Left renal cortex interstitium (tissue), 4 donors: ENCODE results near the gene RAMP3. TPM values are rescaled to one million over a fixed set of nuclear protein-coding genes. Genes with fewer than 3 reads are reported as not detected.
A peak's percentile ranks its signal among the peaks of the same experiment; 100 is the strongest.
"Not testable (repeated sequence)": the region's sequence is repeated elsewhere in the genome, so short reads cannot be mapped to it uniquely, and the experiment has no call there.

Experiments
- DNase-seq, 4 donors: peaks; one replicate each; pipeline ENCODE4 v3.0.0-alpha.2; 2013; ENCODE audit warnings: low read depth in 4 of 4, low spot score in 2 of 4, missing footprints in 1 of 4
- polyA plus RNA-seq, 4 donors: library from polyadenylated mRNA; unstranded; fragments of 120-200 nt; gene quantifications; one replicate each; pipeline ENCODE4 v1.2.1, GENCODE V29; 2013; ENCODE audit not compliant: insufficient read length in 4 of 4

The RAMP3 gene
- polyA plus RNA-seq, 4 donors: 10.0 to 16.0 (median 13.8) TPM

GRCh38 chr7:45130910-45131309 is 26.7 kb upstream of the RAMP3 start:
- DNase-seq: no peak

- no peak for DNase-seq
These were observed 25.7 kb upstream of the RAMP3 start for GRCh38 chr7:45131891-45132290.

- no peak for DNase-seq
These were observed 24.8 kb upstream of the RAMP3 start for GRCh38 chr7:45132708-45133320.

- no peak for DNase-seq
These were observed 24.2 kb upstream of the RAMP3 start for GRCh38 chr7:45133352-45133751.

- DNase-seq: no peak
These were observed 23.7 kb upstream of the RAMP3 start for GRCh38 chr7:45133877-45134276.

- peak; percentile 39 to 76 (median 43) for DNase-seq
These were observed 21.2 kb upstream of the RAMP3 start for GRCh38 chr7:45136106-45137060.

DNA sequence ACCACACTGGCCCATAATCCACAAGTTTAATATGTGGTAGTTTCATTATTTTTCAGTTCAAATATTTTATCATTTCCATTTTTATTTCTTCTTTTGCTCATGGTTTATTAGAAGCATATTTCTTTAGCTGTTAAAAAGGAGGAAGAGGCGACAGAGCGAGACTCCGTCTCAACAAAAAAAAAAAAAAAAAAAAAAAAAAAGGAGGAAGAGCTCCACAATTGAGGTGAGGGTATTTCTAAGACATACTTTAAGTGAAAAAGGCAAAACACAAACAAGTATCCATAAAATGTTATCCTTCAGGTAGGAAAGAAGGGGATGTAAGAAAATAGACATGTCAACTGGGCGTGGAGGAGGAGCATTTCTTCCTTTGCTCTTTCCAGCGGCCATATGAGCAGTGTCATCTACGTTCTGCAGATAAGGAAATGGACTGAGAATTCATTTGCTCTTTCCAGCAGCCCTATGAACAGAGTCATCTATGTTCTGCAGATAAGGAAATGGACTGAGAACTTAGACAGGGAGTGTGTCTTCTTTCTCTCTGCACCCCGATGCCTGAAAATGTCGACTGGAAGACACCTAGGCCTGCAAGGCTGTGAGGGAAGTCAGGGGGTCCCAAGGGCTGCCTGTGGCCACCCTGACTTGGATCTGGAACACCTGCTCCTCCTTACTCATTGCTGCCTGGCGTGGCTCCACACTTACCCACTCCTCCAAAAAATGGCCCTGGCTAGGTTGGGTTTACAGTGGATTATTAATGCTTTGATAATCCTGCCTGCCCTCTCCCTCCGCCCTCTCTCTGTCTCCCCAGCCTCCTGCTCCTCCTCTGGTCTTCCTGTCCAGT is 18.9 kb upstream of the RAMP3 start:
- DNase-seq: no peak

DNA sequence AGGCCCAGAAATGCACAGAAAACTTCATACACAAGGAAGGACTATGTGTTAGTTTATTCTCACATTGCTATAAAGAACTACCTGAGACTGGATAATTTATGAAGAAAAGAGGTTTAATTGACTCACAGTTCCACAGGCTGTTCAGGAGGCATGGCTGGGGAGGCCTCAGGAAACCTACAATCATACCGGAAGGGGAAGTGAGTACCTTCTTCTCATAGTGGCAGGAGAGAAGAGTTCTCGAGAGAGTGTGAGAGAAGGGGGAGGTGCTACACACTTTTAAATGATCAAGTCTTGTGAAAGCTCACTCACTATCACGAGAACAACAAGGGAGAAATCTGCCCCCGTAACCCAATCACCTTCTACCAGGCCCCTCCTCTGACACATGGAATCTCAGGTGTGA is 16.8 kb upstream of the RAMP3 start:
- no peak for DNase-seq

DNA sequence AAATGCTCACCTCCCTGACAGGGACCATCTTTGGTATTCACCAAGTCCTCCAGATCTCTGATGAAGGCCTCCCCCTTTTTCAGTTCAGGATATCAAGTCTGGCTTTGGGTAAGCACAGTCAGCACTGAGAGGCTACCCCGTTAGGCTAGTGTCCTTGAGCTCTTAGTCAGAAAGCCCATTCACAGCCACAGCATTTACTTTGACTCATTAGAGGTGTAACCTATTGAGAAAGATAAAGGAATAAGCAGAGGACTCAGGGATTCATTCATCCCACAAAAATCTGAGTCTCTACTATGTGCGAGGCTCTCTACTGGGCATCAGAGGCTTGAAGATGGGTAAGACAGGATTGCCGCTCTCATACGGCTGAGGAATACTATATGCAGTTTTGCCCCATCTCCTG is 14.0 kb upstream of the RAMP3 start:
- DNase-seq: no peak

DNA sequence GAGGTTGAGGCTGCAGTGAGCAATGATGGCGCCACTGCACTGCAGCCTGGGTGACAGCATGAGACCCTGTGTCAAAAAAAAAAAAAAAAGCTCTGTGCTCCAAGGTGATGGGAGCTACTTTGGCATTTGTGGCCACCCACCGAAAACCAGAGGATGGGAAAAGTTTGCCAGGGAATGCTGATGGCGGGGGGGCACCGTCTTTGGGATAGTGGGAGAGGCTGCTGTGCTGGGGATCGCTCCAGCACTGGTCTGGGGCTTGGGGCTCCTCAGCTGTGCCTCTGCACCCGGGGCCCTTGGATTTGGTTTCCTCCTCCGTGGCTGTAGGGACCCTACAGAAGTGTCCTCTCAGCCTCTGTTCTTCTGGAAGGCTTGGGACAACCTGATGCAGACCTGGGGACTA is 11.7 kb upstream of the RAMP3 start:
- DNase-seq: no peak

DNA sequence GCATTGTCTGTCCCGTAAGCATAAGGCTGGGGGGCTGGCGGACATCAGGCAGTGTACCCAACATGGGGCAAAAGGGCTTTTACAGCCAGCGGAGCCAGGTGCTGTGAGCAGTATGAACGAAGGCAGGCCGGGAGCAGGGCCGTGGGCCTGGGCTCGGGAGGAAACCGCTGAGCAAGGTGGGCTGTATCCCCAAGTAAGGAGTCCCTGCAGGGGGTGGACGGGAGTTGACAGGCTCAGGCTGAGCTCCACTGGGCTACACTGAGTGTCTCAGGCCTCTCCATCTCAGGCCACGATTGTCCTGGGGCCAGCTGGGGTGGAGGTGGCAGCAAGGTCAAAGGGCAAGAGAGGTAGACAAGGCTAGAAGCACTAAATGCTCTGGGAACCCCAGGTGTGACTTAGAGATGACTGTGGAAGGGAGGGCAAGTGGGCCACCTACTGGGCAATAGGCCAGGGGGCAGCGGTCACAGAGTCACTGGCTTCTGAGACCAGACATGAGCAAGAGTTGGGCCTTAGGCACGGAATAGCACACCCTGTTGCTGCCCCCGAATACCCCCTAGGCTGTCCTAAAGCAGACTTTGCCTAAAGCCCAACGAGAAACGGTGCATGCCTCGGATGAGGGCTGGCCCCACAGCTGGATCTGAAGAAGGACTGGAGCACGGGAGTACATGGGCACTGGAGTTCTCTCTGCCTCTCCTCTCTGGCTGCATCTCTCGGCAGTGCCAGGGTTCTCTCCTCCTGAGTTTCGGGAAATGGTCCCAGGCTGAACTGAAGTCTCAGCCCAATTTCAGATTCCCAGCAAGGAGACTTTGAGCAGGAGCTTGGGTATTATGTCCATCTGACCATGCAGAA is 10.8 kb upstream of the RAMP3 start:
- DNase-seq: no peak

GRCh38 chr7:45147858-45148652 is 9.5 kb upstream of the RAMP3 start:
- DNase-seq: no peak

GRCh38 chr7:45148653-45148973 is 9.0 kb upstream of the RAMP3 start:
- DNase-seq: no peak

- no peak for DNase-seq
These were observed 8.0 kb upstream of the RAMP3 start for GRCh38 chr7:45149606-45150005.

GRCh38 chr7:45150199-45150598 is 7.4 kb upstream of the RAMP3 start:
- no peak for DNase-seq

DNA sequence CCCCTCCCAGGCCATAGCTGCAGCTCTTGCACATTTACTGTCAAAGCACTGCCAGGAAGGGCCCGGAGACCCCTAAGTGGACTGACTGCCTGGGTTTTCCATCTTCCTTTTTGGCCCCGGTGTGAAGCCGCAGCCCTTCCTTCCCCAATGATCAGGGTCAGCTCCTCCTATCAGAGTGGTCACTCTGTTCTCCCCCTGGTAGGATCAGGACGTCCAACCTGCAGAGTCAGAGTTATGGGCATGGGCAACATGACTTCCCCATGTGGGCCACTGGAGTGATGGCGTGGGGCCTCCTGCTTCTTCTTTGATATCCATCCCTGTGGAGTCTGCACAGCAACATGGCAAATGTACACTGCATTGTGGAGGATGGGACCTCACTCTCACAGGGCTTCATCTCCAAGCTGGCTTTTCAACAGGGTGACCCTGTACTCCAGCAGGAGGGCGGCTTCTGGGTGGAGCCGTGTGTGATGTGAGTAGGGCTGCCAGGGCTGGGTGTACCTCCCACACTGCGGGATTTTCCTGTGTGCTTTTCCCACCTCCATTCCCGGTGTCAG is 6.4 kb upstream of the RAMP3 start:
- DNase-seq: no peak

DNA sequence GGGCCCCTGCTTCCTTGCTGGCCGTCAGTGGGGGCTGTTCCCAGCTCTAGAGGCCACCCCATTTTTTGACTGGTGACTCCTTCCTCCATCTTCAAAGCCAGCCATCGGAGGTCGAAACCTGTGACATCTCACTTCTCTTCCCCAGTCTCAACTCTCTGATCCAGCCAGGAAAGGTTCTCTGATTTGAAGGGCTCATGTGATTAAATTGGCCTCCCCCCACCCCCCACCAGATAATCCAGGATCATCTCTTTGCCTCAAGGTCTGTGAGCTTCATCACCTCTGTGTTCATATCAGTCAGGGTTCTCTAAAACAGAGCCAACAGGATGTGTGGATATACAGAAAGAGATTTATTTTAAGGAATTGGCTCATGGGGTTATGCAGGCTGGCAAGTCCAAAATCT is 5.6 kb upstream of the RAMP3 start:
- no peak for DNase-seq

DNA sequence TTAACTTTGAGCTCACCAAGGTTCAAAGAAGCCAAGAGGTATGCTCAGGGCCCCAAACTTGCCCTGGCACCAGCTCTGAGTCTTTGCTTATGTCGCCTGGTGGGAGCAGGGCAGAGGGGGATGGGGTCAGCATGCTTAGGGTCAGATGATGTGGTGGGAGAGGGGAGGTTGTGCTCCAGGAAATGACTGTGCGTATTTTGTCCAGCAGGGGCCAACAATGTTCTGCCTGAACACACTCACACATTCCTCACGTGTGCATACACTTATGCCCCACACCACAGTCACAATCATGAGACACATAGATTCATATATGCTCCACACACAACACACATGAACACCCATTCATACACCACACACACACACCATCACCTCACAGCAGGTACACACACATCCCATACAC is 4.4 kb upstream of the RAMP3 start:
- DNase-seq: no peak

DNA sequence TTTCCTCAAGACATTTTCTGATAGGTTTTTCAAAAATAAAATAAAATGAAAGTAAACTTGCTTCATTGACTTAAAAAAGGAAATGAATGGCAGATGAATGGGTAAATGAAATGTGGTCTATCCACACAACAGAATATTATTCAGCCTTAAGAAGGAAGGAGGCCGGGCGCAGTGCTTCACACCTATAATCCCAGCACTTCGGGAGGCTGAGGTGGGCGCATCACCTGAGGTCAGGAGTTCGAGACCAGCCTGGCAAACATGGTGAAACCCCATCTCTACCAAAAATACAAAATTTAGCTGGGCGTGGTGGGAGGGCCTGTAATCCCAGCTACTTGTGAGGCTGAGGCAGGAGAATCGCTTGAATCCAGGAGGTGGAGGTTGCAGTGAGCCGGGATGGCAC is 3.7 kb upstream of the RAMP3 start:
- DNase-seq: not testable (repeated sequence)
